HCT116 (cell line): ENCODE measurements around the gene NOC4L. TPM values are rescaled to one million over a fixed set of nuclear protein-coding genes. Genes with fewer than 3 reads are reported as not detected.

ENCODE experiments used
- ATAC-seq: fragments of 200-7000 bp; cut with Tn5 transposase; 2 replicates; pipeline ENCODE4 v1.9.1; 2020; ENCODE audit warnings: mild to moderate bottlenecking, moderate library complexity
- BruUV-seq: library from RNA; stranded (reverse); fragments of 400-500 nt; replicated peaks from 2 replicates; lab custom pipeline; 2021; lab: Mats Ljungman, UMichigan
- CTCF ChIA-PET: fragments of 300-600 bp; sonication (Branson Sonifier 250); formaldehyde crosslinking; loops from one replicate; lab custom pipeline; 2021; ENCODE audit warnings: antibody characterized with exemption; lab: Charles Lee
- POLR2A ChIA-PET: fragments of 300-600, 350-600 bp; sonication (Branson Sonifier 250); formaldehyde crosslinking; loops from one replicate; lab custom pipeline; 2021; ENCODE audit warnings: antibody characterized with exemption; lab: Charles Lee
- RAD21 ChIA-PET, 2 experiments: fragments of 300-600 bp; sonication (Branson Sonifier 250); formaldehyde crosslinking; loops; one replicate each; lab custom pipeline; 2023; ENCODE audit warnings: low total read pairs in 2 of 2; ENCODE audit not compliant: uncharacterized antibody in 2 of 2, unreplicated experiment in 2 of 2, low non-redundant PET in 1 of 2; lab: Charles Lee
- DNase-seq: peaks from one replicate; pipeline ENCODE4 v3.0.0-alpha.2; 2010; ENCODE audit warnings: low read depth, low spot score
- H2AFZ ChIP-seq: fragments of 200-600 bp; shearing (Covaris generic), sonication (generic); 2 replicates; pipeline ENCODE4 v1.6.1; 2017; ENCODE audit warnings: low read depth, mixed run types, mixed read lengths, antibody characterized with exemption, low read length; ENCODE audit not compliant: poor library complexity, severe bottlenecking
- H3K27ac ChIP-seq: 2 replicates; pipeline ENCODE4 v1.5.1; 2012; ENCODE audit warnings: low read depth, low read length
- H3K27me3 ChIP-seq: fragments of 200-600 bp; sonication (generic); 2 replicates; pipeline ENCODE4 v1.6.1; 2016; ENCODE audit warnings: mixed run types, low read length, mixed read lengths; ENCODE audit not compliant: insufficient read depth
- H3K36me3 ChIP-seq, 2 experiments: fragments of 200-500 bp in 1 of 2; fragments of 200-600 bp in 1 of 2; sonication (Bioruptor generic) in 1 of 2; sonication (generic) in 1 of 2; 2 replicates each; pipeline versions ENCODE4 v1.5.1 to v1.6.1; 2014 to 2016; ENCODE audit warnings: low read length in 2 of 2, inconsistent platforms in 1 of 2, mixed read lengths in 1 of 2, mixed run types in 1 of 2; ENCODE audit not compliant: insufficient read depth in 2 of 2, control insufficient read depth in 1 of 2
- H3K4me1 ChIP-seq, 2 experiments: fragments of 200-600 bp in 1 of 2; sonication (generic) in 1 of 2; 2 replicates each; pipeline versions ENCODE4 v1.5.1 to v1.6.1; 2012 to 2017; ENCODE audit warnings: low read length in 2 of 2, inconsistent platforms in 1 of 2, mild to moderate bottlenecking in 1 of 2, mixed read lengths in 1 of 2, mixed run types in 1 of 2, moderate library complexity in 1 of 2; ENCODE audit not compliant: insufficient read depth in 2 of 2, control insufficient read depth in 1 of 2
- H3K4me2 ChIP-seq: fragments of 200-600 bp; sonication (generic); 2 replicates; pipeline ENCODE4 v1.6.1; 2017; ENCODE audit warnings: mixed run types, low read length, mixed read lengths
- H3K4me3 ChIP-seq, 2 experiments: fragments of 200-600 bp in 1 of 2; sonication (generic) in 1 of 2; replicated peaks in 1 of 2; 2 replicates each; pipeline ENCODE4 v1.5.1; 2011 to 2016; ENCODE audit warnings: low read length in 2 of 2, control low read depth in 1 of 2, low read depth in 1 of 2, mild to moderate bottlenecking in 1 of 2, mixed read lengths in 1 of 2, mixed run types in 1 of 2
- H3K79me2 ChIP-seq: fragments of 200-600 bp; sonication (generic); 2 replicates; pipeline ENCODE4 v1.6.1; 2017; ENCODE audit warnings: mild to moderate bottlenecking, mixed run types, low read length, moderate library complexity, mixed read lengths; ENCODE audit not compliant: insufficient read depth
- H3K9ac ChIP-seq: fragments of 200-600 bp; sonication (generic); 2 replicates; pipeline ENCODE4 v1.6.1; 2016; ENCODE audit warnings: low read length, mixed read lengths
- H3K9me2 ChIP-seq: fragments of 200-600 bp; sonication (generic), shearing (Covaris generic); 2 replicates; pipeline ENCODE4 v1.6.1; 2017; ENCODE audit warnings: mixed run types, mild to moderate bottlenecking, moderate library complexity; ENCODE audit not compliant: insufficient read depth
- H3K9me3 ChIP-seq, 2 experiments: fragments of 200-500 bp in 1 of 2; fragments of 200-600 bp in 1 of 2; sonication (Bioruptor generic) in 1 of 2; sonication (generic) in 1 of 2; 2 replicates each; pipeline ENCODE4 v1.6.1; 2014 to 2017; ENCODE audit warnings: low read length in 2 of 2, mixed read lengths in 2 of 2, inconsistent platforms in 1 of 2, low read depth in 1 of 2, mild to moderate bottlenecking in 1 of 2, mixed run types in 1 of 2, moderate library complexity in 1 of 2; ENCODE audit not compliant: control insufficient read depth in 1 of 2, insufficient read depth in 1 of 2
- H4K20me1 ChIP-seq: fragments of 200-600 bp; sonication (generic), shearing (Covaris generic); 2 replicates; pipeline ENCODE4 v1.6.1; 2017; ENCODE audit warnings: mixed run types, mild to moderate bottlenecking, moderate library complexity; ENCODE audit not compliant: insufficient read depth
- CBX3 ChIP-seq: IDR thresholded peaks from 2 replicates; pipeline ENCODE4 v1.6.1; 2012; ENCODE audit warnings: low read depth
- CEBPB ChIP-seq: IDR thresholded peaks from 2 replicates; pipeline ENCODE4 v1.6.1; 2012; ENCODE audit warnings: low read depth
- ELF1 ChIP-seq: IDR thresholded peaks from 2 replicates; pipeline ENCODE4 v1.6.1; 2012; ENCODE audit warnings: low read depth, borderline replicate concordance
- EZH2 ChIP-seq: fragments of 200-600 bp; sonication (generic); IDR thresholded peaks from 2 replicates; pipeline ENCODE4 v1.6.1; 2017; ENCODE audit warnings: antibody characterized with exemption, mixed run types
- EZH2phosphoT487 ChIP-seq: fragments of 200-600 bp; IDR thresholded peaks from 2 replicates; pipeline ENCODE4 v1.6.1; 2018; ENCODE audit warnings: antibody characterized with exemption, borderline replicate concordance
- FOSL1 ChIP-seq: IDR thresholded peaks from 2 replicates; pipeline ENCODE4 v1.6.1; 2012; ENCODE audit warnings: low read depth
- JUND ChIP-seq: IDR thresholded peaks from 2 replicates; pipeline ENCODE4 v1.6.1; 2012
- POLR2A ChIP-seq: IDR thresholded peaks from 2 replicates; pipeline ENCODE4 v1.7.0; 2011; ENCODE audit warnings: borderline replicate concordance; ENCODE audit not compliant: insufficient read depth, insufficient read length; ENCODE audit errors: extremely low read depth
- POLR2AphosphoS5 ChIP-seq: IDR thresholded peaks from 2 replicates; pipeline ENCODE4 v1.6.1; 2011; ENCODE audit warnings: mild to moderate bottlenecking, low read depth, low read length, moderate library complexity
- RAD21 ChIP-seq: IDR thresholded peaks from 2 replicates; pipeline ENCODE4 v1.6.1; 2012; ENCODE audit warnings: low read depth, mild to moderate bottlenecking
- SP1 ChIP-seq: IDR thresholded peaks from 2 replicates; pipeline ENCODE4 v1.6.1; 2012; ENCODE audit warnings: low read depth
- SRF ChIP-seq: IDR thresholded peaks from 2 replicates; pipeline ENCODE4 v1.6.1; 2012; ENCODE audit warnings: low read depth
- TCF7L2 ChIP-seq: IDR thresholded peaks from 2 replicates; pipeline ENCODE4 v1.7.0; 2011; ENCODE audit warnings: borderline replicate concordance, inconsistent platforms; ENCODE audit not compliant: insufficient read depth, insufficient read length; ENCODE audit errors: extremely low read depth
- YY1 ChIP-seq: IDR thresholded peaks from 2 replicates; pipeline ENCODE4 v1.6.1; 2011; ENCODE audit warnings: low read length, low read depth, moderate library complexity, mild to moderate bottlenecking; ENCODE audit not compliant: insufficient replicate concordance; ENCODE audit errors: extremely low read depth
- intact Hi-C: fragments of 100-400 bp; cut with micrococcal nuclease; formaldehyde crosslinking; loops from 2 replicates; pipeline ENCODE4 v1.10.0; 2022
- total RNA-seq: library from RNA; stranded (reverse); gene quantifications from one replicate; pipeline ENCODE4 v1.2.1, GENCODE V29; 2021; ENCODE audit not compliant: unreplicated experiment
- TF ChIP-seq, protein P1 (sequence below): IDR thresholded peaks from 2 replicates; pipeline ENCODE4 v1.6.1; 2012
- TF ChIP-seq, protein P2 (sequence below): IDR thresholded peaks from 2 replicates; pipeline ENCODE4 v1.6.1; 2011; ENCODE audit warnings: mild to moderate bottlenecking, low read length, moderate library complexity; ENCODE audit not compliant: insufficient replicate concordance; ENCODE audit errors: extremely low read depth
- TF ChIP-seq, protein P3 (sequence below): IDR thresholded peaks from 2 replicates; pipeline ENCODE4 v1.6.1; 2012; ENCODE audit warnings: low read depth

Gene NOC4L
- total RNA-seq, 1 experiment from 2014 or later: 47.6 TPM

DNA sequence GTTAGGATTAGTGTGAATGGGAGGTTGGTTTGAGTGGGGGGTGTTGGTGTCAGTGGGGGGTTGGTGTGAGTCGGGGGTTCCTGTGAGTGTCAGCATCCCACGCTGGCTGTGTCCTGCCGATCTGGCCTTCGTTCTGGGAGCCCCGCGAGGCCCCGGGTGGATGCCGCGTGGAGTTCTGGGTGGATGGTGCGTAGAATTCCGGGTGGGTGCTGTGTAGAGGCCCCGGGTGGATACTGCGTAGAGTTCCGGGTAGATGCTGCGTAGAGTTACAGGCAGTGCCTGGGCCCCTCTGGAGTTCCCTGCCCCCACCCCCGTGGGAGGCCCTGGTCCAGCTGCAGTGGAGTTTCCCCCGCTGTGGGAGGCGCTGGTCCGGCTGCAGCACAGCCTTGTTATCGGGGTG, 8.7 kb downstream of the NOC4L start:
- POLR2A ChIA-PET: no interaction called here
- no peaks in the 10 kb centered on the region for H3K4me1 ChIP-seq
- H2AFZ ChIP-seq: no peak overlapping the region
- H3K4me3 ChIP-seq: no peak overlapping the region
- H4K20me1 ChIP-seq: no peaks in the 10 kb centered on the region
- peaks cover 0 to 14% of the 10 kb centered on the region in 2 experiments; a peak in 1 of 4 replicates for H3K9me3 ChIP-seq
- no peak overlapping the region for H3K27ac ChIP-seq
- no peak overlapping the region for H3K4me2 ChIP-seq
- H3K79me2 ChIP-seq: peaks cover under 1% of the 10 kb centered on the region; the same call in 1 of the 2 replicates
- H3K9me2 ChIP-seq: no peaks in the 10 kb centered on the region
- RAD21 ChIA-PET: interaction anchor here in 1 of 2 experiments (1.4 kb wide), 1 partner anchor 67 kb away, joined by 6 read pairs; no protein-coding TSS in a partner anchor
- H3K9ac ChIP-seq: no peak overlapping the region
- CTCF ChIA-PET: no interaction called here
- H3K36me3 ChIP-seq: peaks cover 0 to 23% of the 10 kb centered on the region in 2 experiments; a peak in 2 of 4 replicates
- no peaks in the 10 kb centered on the region for H3K27me3 ChIP-seq
- DNase-seq (no peak), ATAC-seq (peak; percentile 22)
- no TSS peak for BruUV-seq
- intact Hi-C loops: loop anchor here (5.0 kb wide), 2 partner anchors 369 to 464 kb away; partner anchors contain the start of gene P2RX2
- TF ChIP-seq, protein P1, sequence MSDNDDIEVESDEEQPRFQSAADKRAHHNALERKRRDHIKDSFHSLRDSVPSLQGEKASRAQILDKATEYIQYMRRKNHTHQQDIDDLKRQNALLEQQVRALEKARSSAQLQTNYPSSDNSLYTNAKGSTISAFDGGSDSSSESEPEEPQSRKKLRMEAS: no peak
- TF ChIP-seq CBX3: no peak
- TF ChIP-seq EZH2: no peak
- no peak for TF ChIP-seq SP1
- TF ChIP-seq, protein P2, sequence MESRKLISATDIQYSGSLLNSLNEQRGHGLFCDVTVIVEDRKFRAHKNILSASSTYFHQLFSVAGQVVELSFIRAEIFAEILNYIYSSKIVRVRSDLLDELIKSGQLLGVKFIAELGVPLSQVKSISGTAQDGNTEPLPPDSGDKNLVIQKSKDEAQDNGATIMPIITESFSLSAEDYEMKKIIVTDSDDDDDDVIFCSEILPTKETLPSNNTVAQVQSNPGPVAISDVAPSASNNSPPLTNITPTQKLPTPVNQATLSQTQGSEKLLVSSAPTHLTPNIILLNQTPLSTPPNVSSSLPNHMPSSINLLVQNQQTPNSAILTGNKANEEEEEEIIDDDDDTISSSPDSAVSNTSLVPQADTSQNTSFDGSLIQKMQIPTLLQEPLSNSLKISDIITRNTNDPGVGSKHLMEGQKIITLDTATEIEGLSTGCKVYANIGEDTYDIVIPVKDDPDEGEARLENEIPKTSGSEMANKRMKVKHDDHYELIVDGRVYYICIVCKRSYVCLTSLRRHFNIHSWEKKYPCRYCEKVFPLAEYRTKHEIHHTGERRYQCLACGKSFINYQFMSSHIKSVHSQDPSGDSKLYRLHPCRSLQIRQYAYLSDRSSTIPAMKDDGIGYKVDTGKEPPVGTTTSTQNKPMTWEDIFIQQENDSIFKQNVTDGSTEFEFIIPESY: no peak
- TF ChIP-seq EZH2phosphoT487: no peak
- no peak for TF ChIP-seq RAD21
- TF ChIP-seq FOSL1: no peak
- TF ChIP-seq, protein P3, sequence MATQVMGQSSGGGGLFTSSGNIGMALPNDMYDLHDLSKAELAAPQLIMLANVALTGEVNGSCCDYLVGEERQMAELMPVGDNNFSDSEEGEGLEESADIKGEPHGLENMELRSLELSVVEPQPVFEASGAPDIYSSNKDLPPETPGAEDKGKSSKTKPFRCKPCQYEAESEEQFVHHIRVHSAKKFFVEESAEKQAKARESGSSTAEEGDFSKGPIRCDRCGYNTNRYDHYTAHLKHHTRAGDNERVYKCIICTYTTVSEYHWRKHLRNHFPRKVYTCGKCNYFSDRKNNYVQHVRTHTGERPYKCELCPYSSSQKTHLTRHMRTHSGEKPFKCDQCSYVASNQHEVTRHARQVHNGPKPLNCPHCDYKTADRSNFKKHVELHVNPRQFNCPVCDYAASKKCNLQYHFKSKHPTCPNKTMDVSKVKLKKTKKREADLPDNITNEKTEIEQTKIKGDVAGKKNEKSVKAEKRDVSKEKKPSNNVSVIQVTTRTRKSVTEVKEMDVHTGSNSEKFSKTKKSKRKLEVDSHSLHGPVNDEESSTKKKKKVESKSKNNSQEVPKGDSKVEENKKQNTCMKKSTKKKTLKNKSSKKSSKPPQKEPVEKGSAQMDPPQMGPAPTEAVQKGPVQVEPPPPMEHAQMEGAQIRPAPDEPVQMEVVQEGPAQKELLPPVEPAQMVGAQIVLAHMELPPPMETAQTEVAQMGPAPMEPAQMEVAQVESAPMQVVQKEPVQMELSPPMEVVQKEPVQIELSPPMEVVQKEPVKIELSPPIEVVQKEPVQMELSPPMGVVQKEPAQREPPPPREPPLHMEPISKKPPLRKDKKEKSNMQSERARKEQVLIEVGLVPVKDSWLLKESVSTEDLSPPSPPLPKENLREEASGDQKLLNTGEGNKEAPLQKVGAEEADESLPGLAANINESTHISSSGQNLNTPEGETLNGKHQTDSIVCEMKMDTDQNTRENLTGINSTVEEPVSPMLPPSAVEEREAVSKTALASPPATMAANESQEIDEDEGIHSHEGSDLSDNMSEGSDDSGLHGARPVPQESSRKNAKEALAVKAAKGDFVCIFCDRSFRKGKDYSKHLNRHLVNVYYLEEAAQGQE: no peak
- no peak for TF ChIP-seq ELF1
- no peak for TF ChIP-seq SRF
- no peak for TF ChIP-seq YY1
- no peak for TF ChIP-seq POLR2A
- TF ChIP-seq POLR2AphosphoS5: no peak
- no peak for TF ChIP-seq TCF7L2
- no peak for TF ChIP-seq JUND
- TF ChIP-seq CEBPB: no peak
